Uterus (tissue), 2 donors: ENCODE data around the gene ADAMTS9.

Experiments
- CTCF ChIP-seq, 4 experiments: fragments of 200-600 bp in 2 of 4; fragments of 450-650 bp in 2 of 4; sonication (generic) in 2 of 4; IDR thresholded peaks; one replicate each; pipeline ENCODE4 v1.5.1; 2016 to 2019; ENCODE audit warnings: antibody characterized with exemption in 4 of 4, mild to moderate bottlenecking in 2 of 4, moderate library complexity in 1 of 4
- POLR2A ChIP-seq, 2 donors: fragments of 450-650 bp; IDR thresholded peaks; one replicate each; pipeline ENCODE4 v1.6.1; 2016; ENCODE audit warnings: antibody characterized with exemption in 2 of 2, mild to moderate bottlenecking in 1 of 2, moderate library complexity in 1 of 2

DNA sequence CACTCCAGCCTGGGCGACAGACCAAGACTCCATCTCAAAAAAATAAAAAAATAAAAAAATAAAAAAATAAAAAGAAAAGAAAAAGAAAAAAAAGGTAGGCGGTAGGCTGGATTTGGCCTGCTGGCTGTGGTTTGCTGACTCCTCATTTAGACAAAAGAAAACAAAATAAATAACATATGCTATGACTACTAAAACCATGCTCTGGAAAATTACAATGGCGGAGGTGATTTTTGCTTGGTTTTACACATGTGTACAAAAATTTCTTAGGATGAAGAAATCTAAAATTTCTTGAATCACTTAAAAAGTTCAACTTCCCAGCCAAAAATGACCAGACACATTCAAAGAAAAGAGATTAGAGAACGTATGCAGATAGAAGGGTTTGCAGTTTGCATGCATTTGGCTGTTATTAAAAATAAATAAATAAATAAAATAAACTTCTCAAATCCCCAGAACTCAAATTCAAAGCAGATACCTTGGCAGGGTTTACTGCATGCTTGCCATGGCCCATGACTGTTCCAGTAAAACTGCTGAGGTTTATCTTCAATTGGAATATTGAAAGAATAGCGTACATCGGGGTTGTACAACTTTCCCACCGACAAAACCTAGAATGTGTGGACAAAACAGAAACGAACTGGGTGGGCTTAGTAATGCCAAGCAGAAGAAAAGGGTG, 65.9 kb downstream of the ADAMTS9 start:
- no peak for TF ChIP-seq POLR2A (IDR thresholded peaks at IDR 0.05)
- no peak for TF ChIP-seq CTCF (IDR thresholded peaks at IDR 0.05)
